ENCODE measurements around the gene RAB1B.

Gene RAB1B

DNA sequence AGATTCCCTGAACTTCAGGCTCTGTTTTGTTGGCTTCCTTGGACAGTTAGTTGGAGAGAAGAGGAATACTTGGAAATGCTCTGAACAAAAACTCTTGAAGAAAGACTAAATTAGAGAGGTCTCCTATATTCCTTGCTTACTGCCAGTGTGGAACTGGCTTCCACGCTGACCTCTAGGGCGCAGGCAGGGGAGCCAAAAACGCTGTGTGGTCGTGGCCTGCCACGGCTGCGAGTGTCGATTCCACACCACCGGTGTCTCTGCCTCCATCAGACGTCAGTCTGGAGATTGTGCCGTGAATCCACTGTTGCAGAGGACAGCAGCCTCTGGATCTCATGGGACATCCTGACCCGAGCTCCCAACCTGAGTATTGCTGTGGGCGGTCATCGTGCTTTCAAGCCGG lies 37.5 kb upstream of the RAB1B start:
- no peaks in the 10 kb centered on the region for H3K27me3 Mint-ChIP-seq (ENCODE audit: low read depth)
- H3K36me3 Mint-ChIP-seq (ENCODE audit: low read depth) = peaks cover 33% of the 10 kb centered on the region
- DNase-seq (ENCODE audit: low spot score) = no peak
- H3K4me3 Mint-ChIP-seq = no peak overlapping the region
- no peaks in the 10 kb centered on the region for H3K9me3 Mint-ChIP-seq
- no peaks in the 10 kb centered on the region for H3K4me1 Mint-ChIP-seq (ENCODE audit: low read depth)
- H3K27ac Mint-ChIP-seq = no peak overlapping the region

DNA sequence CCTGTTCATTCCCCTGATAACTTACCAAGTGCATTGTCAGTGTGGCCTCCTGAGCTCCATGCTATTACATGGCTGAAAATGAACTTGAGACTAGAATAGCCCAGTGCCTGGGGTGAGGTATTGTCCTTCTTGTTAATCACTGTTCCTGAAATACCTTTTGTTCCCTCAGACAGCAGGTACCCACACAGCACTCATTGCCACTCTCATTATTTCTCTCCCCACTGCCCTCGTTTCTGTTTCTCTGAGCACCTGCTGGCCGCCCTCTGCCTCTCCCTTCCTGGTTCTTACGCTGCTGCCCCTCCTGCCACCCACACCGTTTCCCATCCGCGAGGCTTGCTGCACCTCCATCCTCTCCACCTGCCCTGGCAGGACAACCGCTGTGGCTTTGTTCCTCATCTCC lies 36.9 kb upstream of the RAB1B start:
- no peaks in the 10 kb centered on the region for H3K4me1 Mint-ChIP-seq (ENCODE audit: low read depth)
- H3K36me3 Mint-ChIP-seq (ENCODE audit: low read depth) = peaks cover 33% of the 10 kb centered on the region

GRCh38 chr11:66232769-66233168 lies 35.7 kb upstream of the RAB1B start:
- Mint-ChIP-seq H3K9me3 (no peaks in the 10 kb centered on the region), H3K4me3 (no peak overlapping the region), H3K27me3 (ENCODE audit: low read depth) (no peaks in the 10 kb centered on the region), H3K27ac (peak overlapping the region; percentile 6), H3K36me3 (ENCODE audit: low read depth) (peaks cover 30% of the 10 kb centered on the region), H3K4me1 (ENCODE audit: low read depth) (no peaks in the 10 kb centered on the region)
- no peak for DNase-seq (ENCODE audit: low spot score)

More for the DNA sequence above, 36.9 kb upstream of the RAB1B start:
- H3K27me3 Mint-ChIP-seq (ENCODE audit: low read depth) = no peaks in the 10 kb centered on the region
- H3K4me3 Mint-ChIP-seq = no peak overlapping the region
- H3K9me3 Mint-ChIP-seq = no peaks in the 10 kb centered on the region
- DNase-seq (ENCODE audit: low spot score) = no peak
- peak overlapping the region; percentile 17 for H3K27ac Mint-ChIP-seq

DNA sequence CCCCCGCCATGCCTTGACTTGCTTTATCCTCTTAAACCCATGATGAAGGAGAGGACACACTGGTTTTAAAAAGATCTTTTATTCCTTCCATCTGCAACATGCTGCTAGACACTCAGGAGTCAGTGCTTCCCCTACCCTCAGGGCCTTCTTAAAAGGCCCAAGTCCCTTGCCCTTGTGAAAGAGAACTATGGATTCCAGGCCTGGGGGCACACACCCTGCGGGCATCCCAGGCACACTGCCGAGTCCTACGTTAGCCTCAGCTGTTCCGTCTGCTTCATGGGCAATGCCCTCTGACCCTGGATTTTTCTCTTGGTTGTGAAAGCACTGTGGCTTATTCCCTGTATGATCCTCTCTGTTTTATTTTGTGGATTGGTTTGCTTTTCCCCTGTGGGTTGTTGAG lies 35.1 kb upstream of the RAB1B start:
- H3K36me3 Mint-ChIP-seq (ENCODE audit: low read depth) = peaks cover 29% of the 10 kb centered on the region

GRCh38 chr11:66235141-66235540 lies 33.3 kb upstream of the RAB1B start:
- no peak for DNase-seq (ENCODE audit: low spot score)
- H3K27ac Mint-ChIP-seq = peak overlapping the region; percentile 43

More for the DNA sequence above, 35.1 kb upstream of the RAB1B start:
- DNase-seq (ENCODE audit: low spot score) = no peak
- H3K4me3 Mint-ChIP-seq = no peak overlapping the region
- H3K4me1 Mint-ChIP-seq (ENCODE audit: low read depth) = no peaks in the 10 kb centered on the region
- H3K9me3 Mint-ChIP-seq = no peaks in the 10 kb centered on the region
- no peaks in the 10 kb centered on the region for H3K27me3 Mint-ChIP-seq (ENCODE audit: low read depth)
- peak overlapping the region; percentile 39 for H3K27ac Mint-ChIP-seq

DNA sequence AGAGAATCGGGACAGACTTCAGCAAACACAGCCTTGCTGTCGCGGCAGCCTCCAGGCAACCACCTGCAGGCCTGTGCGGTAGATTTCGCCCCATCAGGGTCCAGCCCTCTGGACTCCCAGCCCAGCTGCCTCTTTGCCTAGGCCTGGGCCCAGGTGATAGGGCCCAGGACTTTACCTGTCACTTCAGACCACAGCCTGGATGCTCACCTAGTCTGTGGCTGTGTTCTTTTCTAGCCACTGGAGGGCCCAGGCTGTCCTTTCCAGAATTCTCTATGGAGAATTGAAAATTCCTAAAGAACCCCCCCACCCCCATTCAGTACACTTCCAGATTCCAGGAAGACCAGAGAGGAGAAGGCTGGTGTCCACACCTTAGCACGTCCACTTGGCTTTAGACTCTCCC lies 30.6 kb upstream of the RAB1B start:
- DNase-seq (ENCODE audit: low spot score) = no peak
- Mint-ChIP-seq H3K27ac (no peak overlapping the region), H3K9me3 (no peaks in the 10 kb centered on the region), H3K36me3 (ENCODE audit: low read depth) (peaks cover 27% of the 10 kb centered on the region), H3K27me3 (ENCODE audit: low read depth) (no peaks in the 10 kb centered on the region), H3K4me3 (no peak overlapping the region), H3K4me1 (ENCODE audit: low read depth) (no peaks in the 10 kb centered on the region)

More at GRCh38 chr11:66235141-66235540, 33.3 kb upstream of the RAB1B start:
- H3K36me3 Mint-ChIP-seq (ENCODE audit: low read depth) = peaks cover 30% of the 10 kb centered on the region
- no peak overlapping the region for H3K4me3 Mint-ChIP-seq
- H3K4me1 Mint-ChIP-seq (ENCODE audit: low read depth) = no peaks in the 10 kb centered on the region
- no peaks in the 10 kb centered on the region for H3K27me3 Mint-ChIP-seq (ENCODE audit: low read depth)
- H3K9me3 Mint-ChIP-seq = no peaks in the 10 kb centered on the region

DNA sequence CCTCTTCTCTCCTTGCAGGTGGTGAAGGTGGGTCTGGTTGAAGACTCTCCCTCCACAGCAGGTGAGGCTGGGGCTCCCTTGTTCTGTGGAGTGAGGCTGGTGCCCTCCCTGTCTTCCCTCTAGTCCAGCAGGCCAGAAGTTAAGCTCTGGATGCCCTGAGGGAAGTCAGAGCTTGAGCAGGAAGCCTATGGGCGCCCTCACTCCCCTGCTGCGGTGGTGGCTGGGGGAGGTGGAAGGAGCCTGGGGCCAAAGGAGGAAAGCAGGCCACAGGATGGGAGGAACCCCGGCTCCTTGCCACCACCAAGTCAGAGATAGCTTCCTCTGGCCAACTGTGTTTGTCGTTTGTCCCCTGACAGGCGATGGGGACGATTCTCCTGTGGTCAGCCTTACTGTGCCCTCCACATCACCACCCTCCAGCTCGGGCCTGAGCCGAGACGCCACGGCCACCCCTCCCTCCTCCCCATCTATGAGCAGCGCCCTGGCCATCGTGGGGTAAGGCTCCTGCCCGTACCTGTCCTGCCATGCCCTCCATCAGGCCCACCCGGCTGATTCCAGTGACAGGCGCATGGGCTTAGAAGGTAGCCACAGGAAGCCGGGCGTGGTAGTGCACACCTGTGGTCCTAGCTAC lies 29.5 kb upstream of the RAB1B start:
- Mint-ChIP-seq H3K4me1 (ENCODE audit: low read depth) (no peaks in the 10 kb centered on the region), H3K36me3 (ENCODE audit: low read depth) (peaks cover 22% of the 10 kb centered on the region), H3K27me3 (ENCODE audit: low read depth) (no peaks in the 10 kb centered on the region), H3K9me3 (no peaks in the 10 kb centered on the region), H3K4me3 (no peak overlapping the region), H3K27ac (no peak overlapping the region)
- DNase-seq (ENCODE audit: low spot score) = no peak

DNA sequence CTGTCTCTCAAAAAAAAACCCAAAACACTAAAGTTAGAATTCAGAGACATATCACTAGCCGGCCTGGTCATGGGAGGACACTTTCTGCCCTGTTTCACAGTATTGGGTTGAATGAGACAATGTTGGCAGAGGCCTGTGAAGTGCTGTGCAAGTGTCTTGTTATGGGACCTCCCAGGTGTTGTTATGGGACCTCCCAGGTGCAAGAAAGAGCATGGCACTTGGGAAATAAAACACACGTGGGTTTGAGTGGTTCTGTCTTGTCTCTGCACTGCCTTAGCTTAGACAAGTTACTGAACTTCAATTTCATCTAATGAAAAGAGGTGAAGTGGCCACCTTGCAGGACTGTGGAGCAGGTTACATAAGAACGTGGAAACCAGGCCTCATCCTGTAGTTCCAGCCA lies 28.9 kb upstream of the RAB1B start:
- peaks cover 21% of the 10 kb centered on the region for H3K36me3 Mint-ChIP-seq (ENCODE audit: low read depth)
- H3K9me3 Mint-ChIP-seq = no peaks in the 10 kb centered on the region
- H3K4me3 Mint-ChIP-seq = no peak overlapping the region
- no peaks in the 10 kb centered on the region for H3K4me1 Mint-ChIP-seq (ENCODE audit: low read depth)
- H3K27me3 Mint-ChIP-seq (ENCODE audit: low read depth) = no peaks in the 10 kb centered on the region
- H3K27ac Mint-ChIP-seq = no peak overlapping the region
- DNase-seq (ENCODE audit: low spot score) = no peak

- H3K27ac Mint-ChIP-seq = no peak overlapping the region
- no peak for DNase-seq (ENCODE audit: low spot score)
- no peaks in the 10 kb centered on the region for H3K4me1 Mint-ChIP-seq (ENCODE audit: low read depth)
- no peaks in the 10 kb centered on the region for H3K9me3 Mint-ChIP-seq
- H3K27me3 Mint-ChIP-seq (ENCODE audit: low read depth) = no peaks in the 10 kb centered on the region
- no peak overlapping the region for H3K4me3 Mint-ChIP-seq
- peaks cover 21% of the 10 kb centered on the region for H3K36me3 Mint-ChIP-seq (ENCODE audit: low read depth)
These were observed 28.2 kb upstream of the RAB1B start for GRCh38 chr11:66239998-66240780.

GRCh38 chr11:66240781-66241136 lies 27.7 kb upstream of the RAB1B start:
- no peak overlapping the region for H3K27ac Mint-ChIP-seq
- H3K36me3 Mint-ChIP-seq (ENCODE audit: low read depth) = peaks cover 19% of the 10 kb centered on the region
- no peaks in the 10 kb centered on the region for H3K27me3 Mint-ChIP-seq (ENCODE audit: low read depth)
- H3K4me1 Mint-ChIP-seq (ENCODE audit: low read depth) = no peaks in the 10 kb centered on the region
- H3K4me3 Mint-ChIP-seq = no peak overlapping the region
- H3K9me3 Mint-ChIP-seq = no peaks in the 10 kb centered on the region
- no peak for DNase-seq (ENCODE audit: low spot score)

DNA sequence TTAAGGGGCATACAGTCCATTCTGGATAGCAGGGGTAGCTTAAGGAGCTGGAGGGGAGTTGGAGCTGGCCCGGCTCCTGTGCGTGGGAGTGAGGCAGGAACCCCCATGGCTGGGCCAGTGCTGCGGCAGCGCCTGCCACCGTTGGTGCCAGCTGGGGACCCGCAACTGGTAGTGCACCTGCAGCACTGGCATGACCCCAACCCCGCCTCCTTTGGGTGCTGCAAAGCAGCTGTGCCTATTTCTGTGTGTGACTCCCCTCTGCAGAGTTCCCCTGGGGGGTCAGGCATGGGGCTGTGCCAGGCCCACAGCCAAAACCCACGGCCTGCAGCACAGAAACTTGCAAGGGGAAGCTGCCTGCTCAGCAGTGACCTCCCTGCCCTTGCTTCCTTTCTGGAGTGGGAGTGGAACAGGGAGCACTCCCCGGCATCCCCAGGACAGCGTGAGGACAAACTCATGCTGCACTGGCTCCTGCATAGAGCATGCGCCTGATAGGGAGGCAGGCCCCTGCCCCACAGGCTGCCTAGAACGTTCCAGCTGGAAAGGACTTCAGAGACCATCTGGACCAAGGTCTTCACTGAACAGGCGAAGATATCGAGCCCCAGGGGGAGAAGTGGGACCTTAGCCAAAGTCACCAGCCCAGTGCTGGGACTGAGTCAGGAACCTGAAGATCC lies 26.2 kb upstream of the RAB1B start:
- Mint-ChIP-seq H3K27ac (no peak overlapping the region), H3K36me3 (ENCODE audit: low read depth) (peaks cover 26% of the 10 kb centered on the region), H3K4me1 (ENCODE audit: low read depth) (no peaks in the 10 kb centered on the region), H3K27me3 (ENCODE audit: low read depth) (no peaks in the 10 kb centered on the region), H3K9me3 (no peaks in the 10 kb centered on the region), H3K4me3 (no peak overlapping the region)
- DNase-seq (ENCODE audit: low spot score) = no peak

DNA sequence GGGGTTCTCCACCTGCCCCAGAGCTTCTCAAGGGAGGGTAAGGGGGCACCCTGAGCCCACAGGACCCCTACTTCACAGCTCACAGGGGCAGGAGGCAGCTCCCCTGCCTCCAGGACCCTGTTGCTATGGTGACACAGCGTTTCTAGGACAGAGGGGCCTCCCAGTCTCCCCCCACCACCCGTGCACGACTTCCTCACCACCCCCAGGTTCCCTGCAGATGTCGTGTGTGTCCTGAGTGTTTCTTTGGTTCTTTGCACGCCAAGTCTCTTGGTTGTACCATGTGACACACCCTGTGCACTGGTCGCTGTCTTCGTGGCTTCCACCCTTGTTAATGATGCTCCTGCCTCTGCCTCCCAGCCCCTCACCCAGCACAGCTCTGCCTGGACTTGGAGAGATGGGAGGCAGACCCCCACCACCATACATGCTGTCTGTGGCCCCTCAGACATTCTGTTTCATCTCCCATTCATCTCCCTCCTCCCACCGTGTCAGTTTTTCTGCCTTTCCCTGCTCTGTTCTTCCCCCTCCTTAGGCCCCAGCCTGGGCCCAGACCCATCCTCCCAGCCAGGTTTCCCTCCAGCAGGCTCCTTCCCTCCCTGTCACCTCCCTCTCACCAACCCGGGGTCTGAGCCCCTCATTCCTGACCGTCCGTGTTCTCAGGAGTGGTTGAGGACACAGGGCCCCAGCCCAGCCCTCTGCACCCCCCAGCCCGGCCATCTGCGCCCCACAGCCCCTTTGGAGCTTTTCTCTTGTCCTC lies 24.5 kb upstream of the RAB1B start:
- Mint-ChIP-seq H3K27me3 (ENCODE audit: low read depth) (no peaks in the 10 kb centered on the region), H3K9me3 (no peaks in the 10 kb centered on the region), H3K36me3 (ENCODE audit: low read depth) (peaks cover 23% of the 10 kb centered on the region), H3K27ac (peak overlapping the region; percentile 63), H3K4me1 (ENCODE audit: low read depth) (no peaks in the 10 kb centered on the region), H3K4me3 (no peak overlapping the region)
- DNase-seq (ENCODE audit: low spot score) = no peak

GRCh38 chr11:66247295-66247694 lies 21.1 kb upstream of the RAB1B start:
- no peak for DNase-seq (ENCODE audit: low spot score)
- no peaks in the 10 kb centered on the region for H3K9me3 Mint-ChIP-seq
- no peak overlapping the region for H3K27ac Mint-ChIP-seq

GRCh38 chr11:66247801-66248200 lies 20.6 kb upstream of the RAB1B start:
- no peak overlapping the region for H3K27ac Mint-ChIP-seq
- H3K36me3 Mint-ChIP-seq (ENCODE audit: low read depth) = peaks cover 29% of the 10 kb centered on the region
- peaks cover 3% of the 10 kb centered on the region for H3K4me1 Mint-ChIP-seq (ENCODE audit: low read depth)
- no peaks in the 10 kb centered on the region for H3K9me3 Mint-ChIP-seq
- no peak overlapping the region for H3K4me3 Mint-ChIP-seq
- DNase-seq (ENCODE audit: low spot score) = no peak
- no peaks in the 10 kb centered on the region for H3K27me3 Mint-ChIP-seq (ENCODE audit: low read depth)

More at GRCh38 chr11:66247295-66247694, 21.1 kb upstream of the RAB1B start:
- Mint-ChIP-seq H3K4me3 (no peak overlapping the region), H3K4me1 (ENCODE audit: low read depth) (peaks cover 3% of the 10 kb centered on the region), H3K27me3 (ENCODE audit: low read depth) (no peaks in the 10 kb centered on the region), H3K36me3 (ENCODE audit: low read depth) (peaks cover 29% of the 10 kb centered on the region)
